Raji (cell line): ENCODE data around the gene TRRAP.

Source experiments
- POLR2A ChIP-seq: IDR thresholded peaks from 2 replicates; pipeline ENCODE4 v1.6.1; 2011; ENCODE audit warnings: low read depth, low read length, control low read depth; ENCODE audit not compliant: insufficient read depth

TRRAP gene

DNA sequence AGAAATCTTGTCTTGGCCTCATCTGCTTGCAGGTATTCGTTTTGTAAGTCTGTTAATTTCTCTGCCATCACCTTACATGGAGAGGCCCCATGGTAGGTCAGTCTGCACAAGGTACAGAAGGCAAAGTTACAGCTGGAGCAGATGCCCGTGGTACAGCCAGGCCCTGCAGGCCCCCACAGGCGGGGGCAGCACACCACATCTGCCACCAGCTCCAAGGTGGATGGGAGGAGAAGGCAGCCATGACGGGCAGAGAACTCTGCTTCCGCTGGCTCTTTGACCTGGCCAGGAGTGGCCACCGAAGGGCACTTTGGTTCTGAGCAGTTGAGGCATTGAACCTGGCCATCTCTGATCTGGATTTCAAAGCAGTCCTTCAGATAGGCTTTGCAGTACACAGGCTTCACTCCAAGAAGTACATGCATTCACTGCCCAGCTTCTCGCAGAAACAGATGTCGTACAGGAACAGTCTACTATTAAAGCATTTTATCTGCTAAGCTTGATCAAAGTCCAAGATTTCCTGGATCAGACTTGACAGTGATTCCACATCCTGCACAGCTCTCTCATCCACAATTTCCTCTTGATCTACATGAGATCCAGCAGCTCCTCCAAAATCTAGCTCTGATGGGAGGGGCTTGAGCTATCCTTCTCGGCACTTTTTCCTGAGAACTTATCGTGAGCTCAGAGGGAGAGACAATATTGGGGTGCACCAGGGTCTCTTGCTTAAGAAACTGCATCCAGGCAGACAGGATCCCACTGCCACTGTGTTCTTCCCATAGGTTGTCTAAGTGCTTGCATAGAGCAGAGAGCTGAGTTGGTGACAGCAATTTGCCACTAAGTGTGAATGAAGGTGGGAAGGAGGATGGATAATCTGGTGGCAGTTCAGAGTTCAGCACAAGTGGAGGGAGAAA is 120.7 kb downstream of the TRRAP start:
- TF ChIP-seq POLR2A, result no peak

DNA sequence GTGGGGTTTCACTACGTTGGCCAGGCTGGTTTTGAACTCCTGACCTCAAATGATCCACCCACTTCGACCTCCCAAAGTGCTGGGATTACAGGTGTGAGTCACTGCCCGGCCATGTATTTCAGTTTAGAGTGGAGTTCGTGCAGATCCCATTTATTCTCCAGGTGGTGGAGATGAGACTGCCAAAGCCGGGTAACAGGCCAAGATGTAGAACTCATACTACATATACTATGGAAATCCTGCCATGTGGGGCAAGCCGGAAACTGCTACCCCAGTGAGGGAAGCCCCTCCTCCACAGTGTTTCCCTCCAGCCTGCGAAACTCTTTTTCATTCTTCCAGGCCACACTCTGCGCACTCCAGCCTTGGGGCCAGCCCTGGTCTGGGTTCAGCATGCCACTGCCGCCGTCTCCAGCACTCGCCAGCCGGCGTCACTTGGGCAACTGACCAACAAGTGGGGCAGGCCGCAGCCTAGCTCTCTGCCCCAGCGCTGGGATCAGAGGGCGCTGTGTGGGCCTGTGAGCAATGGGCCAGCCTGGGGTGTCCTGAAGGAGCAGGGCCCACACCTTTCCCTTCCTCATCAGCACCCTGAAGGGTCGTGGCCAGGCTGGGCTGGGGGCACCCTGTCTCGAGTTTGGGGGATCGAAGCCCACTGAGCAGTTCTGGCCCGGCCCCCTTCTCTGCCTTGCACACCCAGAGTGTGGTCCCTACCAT is 122.0 kb downstream of the TRRAP start:
- TF ChIP-seq POLR2A, result no peak

DNA sequence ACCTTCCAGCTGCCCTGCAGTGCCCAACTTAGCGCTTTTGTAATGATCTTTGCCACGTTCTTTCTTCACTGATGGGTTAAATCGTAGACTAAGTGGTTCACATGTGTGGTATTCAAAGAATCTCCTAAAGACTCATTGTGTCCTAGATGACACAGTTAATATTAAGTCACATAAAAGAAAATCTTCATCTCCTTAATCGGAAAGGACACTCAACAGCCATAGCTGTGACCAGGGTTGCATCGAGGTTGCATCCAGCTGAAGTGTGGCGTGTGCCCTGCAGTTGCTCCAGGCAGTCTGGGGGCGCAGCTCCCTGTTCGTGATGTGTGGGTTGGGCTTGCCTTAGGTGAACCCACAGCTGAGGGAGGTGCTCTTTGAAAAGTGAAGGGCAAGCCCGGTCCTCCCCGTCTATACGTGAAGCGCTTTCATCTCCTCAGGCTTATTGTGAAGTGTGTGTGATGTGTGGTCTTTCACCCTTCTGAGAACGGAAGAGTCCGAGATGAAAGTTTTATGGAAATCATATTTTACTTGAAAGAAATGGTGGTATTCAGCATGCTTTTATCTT is 122.7 kb downstream of the TRRAP start:
- TF ChIP-seq POLR2A, result no peak

DNA sequence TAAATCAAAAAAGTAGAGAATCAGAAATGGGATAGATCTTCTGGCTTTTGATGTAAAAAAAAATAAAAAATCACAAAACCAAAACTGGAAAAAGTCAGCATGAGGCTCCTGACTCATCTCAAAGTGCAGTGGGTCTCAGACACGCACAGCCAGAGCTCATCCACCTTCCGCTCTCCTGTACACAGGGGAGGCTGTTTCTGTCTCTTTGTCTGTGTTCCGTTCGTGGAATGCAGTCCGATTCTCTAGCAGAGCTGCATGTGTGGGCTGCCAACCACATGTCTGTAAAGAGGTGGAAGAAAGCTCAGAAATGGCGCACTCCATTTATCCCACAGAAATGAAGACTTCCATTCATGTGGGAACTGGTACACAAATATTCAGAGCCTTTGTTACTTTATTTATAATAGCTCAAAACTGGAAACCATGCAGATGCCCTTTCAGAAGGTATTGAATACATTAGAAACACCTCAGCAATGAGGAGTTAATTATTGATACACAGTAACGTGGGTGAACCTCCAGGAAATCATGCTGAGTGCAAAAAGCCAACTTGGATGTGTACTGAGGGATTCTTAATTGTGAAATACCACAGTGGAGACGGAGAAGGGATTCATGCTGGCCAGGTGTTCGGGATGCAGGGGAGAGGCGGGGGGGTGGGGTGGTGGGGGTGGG is 123.3 kb downstream of the TRRAP start:
- TF ChIP-seq POLR2A, result no peak

DNA sequence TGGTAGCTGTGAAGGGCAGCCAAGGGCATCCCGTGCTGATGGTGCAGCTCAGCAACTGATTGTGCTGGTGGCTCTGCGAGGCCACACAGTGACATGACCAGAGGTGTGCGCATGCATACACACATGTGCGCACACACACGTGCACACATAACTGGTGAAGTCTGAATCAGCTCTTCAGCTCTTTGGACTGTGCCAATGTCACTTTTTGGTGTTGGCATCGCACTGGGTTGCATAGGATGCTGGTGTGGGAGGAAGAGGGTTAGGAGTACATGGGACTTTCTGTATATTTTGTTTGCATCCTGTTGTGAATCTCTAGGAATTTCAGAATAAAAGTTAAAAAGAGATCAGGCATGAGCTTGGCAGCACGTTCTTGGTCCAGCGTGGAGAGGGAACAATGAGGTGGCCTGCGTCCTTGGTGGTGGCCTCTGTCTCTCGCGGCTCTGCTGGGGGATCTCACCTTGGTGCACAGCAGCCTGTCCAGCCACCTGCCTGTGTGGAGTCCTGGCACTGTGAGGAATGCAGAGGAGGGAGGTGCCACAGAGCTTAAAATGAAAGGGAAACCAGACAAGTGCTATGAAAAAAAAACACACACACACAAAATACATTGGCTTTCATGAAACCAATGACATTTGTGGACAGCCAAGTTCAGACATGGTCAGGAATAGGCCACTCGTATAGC is 124.0 kb downstream of the TRRAP start:
- TF ChIP-seq POLR2A, result no peak

DNA sequence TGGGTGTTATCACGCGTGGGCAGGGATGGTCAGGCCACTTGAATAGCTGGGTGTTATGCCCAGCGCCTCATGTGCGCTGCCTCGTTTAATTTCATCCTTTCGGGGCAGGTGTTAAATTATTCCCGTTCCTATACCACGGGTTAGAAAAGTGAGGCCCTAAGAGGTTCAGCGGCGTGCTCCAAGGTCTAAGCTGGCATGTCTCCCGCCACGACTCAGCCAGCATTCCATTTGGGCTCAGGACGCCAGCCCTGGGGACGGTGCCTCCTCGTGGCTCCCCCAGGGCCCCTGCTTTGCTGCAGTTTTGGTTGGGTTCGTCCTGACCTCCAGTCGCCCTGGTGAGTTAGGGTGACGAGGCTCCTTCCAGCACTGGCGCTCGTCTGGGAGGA is 124.5 kb downstream of the TRRAP start:
- TF ChIP-seq POLR2A, result no peak

DNA sequence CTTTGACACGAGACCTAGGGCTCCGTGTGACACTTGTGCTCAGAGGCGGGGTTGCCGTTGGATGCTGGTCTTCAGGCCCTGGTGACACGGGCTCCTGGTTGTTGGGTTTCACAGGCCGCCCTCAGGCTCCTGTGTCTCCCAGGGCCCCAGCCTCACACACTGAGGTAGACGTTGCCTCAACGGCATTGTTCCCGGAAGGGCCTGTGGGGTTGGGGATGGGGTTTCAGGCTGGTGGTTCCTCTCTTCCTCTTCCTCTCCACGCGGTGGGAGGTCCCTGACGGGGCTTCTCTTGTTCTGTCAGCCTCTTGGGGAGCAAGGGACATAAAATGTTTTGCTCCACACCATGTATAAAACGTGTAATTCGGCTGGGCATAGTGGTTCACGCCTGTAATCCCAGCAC is 125.1 kb downstream of the TRRAP start:
- no peak for TF ChIP-seq POLR2A

DNA sequence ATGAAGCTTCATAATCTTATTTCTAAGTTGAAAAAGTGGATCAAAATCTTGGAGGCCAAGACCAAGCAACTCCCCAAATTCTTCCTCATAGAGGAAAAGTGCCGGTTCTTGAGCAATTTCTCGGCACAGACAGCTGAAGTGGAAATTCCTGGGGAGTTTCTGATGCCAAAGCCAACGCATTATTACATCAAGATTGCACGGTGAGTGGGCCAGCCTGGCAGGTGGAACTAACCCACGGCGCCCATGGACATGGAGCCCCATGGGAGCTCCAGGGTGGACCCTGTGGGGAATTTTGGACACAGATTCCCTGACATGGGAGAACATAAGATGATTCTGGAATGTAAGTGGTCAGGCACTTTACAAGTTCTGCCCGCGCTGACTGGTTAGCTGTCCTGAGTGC is 125.9 kb downstream of the TRRAP start:
- no peak for TF ChIP-seq POLR2A

DNA sequence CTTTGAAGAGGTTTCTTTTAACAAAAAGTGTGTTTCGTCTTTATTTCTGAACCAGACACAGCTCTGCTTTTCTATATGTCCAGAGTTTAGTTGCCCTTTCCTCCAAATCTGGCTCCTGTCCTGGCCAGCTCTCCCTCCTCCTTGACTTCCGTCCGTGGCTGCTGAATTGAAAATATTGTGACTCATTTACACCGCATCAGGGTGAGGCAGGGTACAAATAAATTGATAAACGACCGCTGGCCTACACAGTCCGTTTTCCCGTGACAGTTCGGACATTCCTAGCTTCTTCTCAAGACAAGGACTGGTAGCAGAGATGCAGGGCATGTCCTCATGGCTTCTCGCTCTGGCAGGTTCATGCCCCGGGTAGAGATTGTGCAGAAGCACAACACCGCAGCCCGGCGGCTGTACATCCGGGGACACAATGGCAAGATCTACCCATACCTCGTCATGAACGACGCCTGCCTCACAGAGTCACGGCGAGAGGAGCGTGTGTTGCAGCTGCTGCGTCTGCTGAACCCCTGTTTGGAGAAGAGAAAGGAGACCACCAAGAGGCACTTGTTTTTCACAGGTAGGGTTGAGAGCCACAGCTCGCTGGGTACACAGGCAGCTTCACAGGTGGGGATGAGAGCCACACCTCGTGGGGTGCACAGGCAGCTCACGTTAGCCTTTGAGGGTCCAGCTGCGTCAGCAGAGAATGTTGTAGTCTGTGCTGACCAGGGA is 126.6 kb downstream of the TRRAP start:
- TF ChIP-seq POLR2A, result no peak

DNA sequence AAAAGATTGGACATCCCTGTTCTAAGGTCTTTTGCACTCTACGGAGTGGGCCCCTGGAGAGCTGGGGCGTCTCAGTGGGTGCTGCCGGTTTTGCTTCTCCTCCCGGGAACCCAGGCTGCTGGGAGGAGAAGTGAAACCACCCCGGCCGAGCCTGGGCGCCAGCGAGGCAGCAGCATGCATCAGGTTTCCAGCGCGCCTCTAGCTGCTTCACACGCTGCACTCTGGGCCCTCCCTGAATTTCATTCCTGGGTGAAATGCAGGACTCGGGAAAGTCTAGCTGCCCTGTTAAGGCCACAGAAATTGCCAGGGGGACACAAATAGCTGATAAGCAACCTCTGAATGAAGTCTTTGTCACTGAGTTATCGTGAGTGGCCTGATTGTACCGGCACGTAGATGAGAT is 127.4 kb downstream of the TRRAP start:
- TF ChIP-seq POLR2A, result no peak

DNA sequence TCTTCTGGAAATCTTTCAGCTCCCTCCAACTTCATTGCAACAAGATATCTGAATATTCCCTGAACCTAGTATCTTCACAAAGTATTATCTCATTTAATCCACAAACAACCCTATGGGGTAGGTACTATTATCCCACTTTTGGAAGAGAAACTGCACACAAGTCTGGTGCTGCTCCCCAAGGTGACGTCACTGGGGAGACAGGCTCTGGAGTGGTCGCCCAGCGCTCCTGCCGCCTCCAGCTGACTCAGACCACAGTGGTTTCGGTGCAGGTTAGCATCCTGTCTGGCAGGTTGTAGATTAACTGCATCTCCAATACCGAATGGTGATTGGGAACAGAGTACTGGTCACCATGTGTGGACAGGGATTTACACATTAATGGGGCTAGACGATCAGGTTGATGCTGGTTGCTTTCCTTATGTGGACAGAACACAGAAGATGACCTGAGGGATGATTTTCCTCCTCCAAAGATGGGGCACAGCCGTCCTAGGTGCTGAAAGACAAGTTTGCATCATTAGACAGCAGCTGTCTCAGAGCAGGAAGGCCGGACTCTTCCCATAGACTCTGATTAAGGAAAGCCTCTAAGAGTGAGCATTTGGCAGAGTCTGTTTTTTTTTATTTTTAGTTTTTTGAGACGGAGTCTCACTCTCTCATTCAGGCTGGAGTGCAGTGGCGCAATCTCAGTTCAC is 128.6 kb downstream of the TRRAP start:
- no peak for TF ChIP-seq POLR2A

DNA sequence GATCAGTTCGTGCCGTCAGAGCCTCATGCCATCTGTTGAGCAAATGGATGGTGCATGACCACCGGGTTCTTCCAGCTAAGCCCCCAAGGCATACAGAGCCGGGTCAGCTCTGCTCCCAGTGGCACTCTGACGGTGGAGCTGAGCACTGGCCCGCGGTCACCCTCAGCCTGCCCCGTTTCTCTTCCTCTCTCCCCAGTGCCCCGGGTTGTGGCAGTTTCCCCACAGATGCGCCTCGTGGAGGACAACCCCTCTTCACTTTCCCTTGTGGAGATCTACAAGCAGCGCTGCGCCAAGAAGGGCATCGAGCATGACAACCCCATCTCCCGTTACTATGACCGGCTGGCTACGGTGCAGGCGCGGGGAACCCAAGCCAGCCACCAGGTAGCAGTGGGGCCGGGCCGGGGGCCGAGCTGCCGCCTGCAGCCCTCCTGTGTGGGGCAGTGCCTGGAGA is 129.9 kb downstream of the TRRAP start:
- no peak for TF ChIP-seq POLR2A

DNA sequence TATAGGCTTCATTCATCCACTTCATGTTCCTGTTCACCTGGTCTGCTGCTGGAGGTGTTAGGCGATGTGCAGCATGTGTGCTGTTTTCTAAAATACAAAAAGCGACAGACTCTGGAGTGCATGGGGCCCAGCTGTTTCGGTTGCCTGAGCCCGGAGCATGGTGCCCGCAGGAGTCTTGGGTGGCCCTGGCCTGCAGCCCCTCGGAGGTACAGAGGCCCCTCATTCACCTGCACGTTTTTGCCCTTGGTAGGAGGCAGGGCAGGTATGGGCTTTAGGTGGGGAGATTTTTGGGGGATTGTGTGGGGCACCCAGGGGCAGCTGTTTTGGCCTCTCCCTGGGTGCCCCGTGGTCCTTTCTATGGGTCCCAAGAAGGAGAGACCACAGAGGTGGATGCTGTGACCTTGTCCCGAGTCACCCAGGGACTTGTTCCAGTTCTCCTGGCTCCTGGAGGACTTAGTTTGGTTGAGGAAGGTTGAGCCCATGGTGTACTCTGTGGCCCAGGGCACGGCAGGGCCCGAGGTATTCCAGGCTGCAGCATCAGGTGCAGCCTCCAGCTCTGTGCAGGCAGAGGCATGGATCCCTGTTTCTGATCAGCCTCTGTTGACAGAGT is 130.7 kb downstream of the TRRAP start:
- no peak for TF ChIP-seq POLR2A

DNA sequence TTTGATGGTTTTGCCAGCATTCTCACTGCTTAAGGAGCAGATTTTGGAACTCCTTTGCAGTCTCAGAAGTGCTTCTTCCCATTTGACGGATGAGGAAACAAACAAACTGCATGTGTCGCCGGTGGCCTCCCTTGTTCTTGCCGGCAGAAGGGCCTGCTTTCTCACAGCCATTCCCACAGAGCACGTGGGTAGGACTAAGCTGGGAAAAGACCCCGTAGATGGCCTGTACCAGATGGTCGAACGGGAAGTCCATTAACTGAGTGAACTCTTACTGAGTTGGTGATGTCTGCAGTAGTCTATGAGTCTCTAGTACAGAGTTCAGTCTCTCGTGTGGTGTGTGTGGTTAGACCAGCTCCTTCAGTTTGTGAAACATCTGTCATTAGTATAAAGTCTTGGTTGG is 131.9 kb downstream of the TRRAP start:
- no peak for TF ChIP-seq POLR2A

DNA sequence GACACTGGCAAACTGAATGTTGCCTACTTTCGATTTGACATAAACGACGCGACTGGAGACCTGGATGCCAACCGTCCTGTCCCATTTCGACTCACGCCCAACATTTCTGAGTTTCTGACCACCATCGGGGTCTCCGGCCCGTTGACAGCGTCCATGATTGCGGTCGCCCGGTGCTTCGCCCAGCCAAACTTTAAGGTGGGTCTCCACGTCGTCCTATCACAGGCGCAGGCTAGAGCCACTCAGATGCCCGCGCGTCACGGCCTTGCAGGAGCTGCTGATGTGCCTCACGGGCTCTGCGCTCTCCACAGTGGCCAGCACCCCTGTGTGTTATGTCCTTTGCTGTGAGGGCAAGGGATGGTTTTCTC is 133.0 kb downstream of the TRRAP start:
- TF ChIP-seq POLR2A, result no peak
